Lower lobe of right lung (tissue), 2 donors: ENCODE results near the gene RAI14. TPM values are rescaled to one million over a fixed set of nuclear protein-coding genes. Genes with fewer than 3 reads are reported as not detected.

Experiments used
- ATAC-seq, 2 donors: fragments of 200-7000 bp; cut with Tn5 transposase; one replicate each; pipeline ENCODE4 v1.9.1; 2020 to 2022; ENCODE audit warnings: mild to moderate bottlenecking in 2 of 2, moderate library complexity in 2 of 2
- DNase-seq: peaks from one replicate; pipeline ENCODE4 v3.0.0-alpha.2; 2020
- H3K27ac ChIP-seq: fragments of 200-600 bp; one replicate; pipeline ENCODE4 v1.8.0; 2022
- H3K27me3 ChIP-seq: fragments of 200-600 bp; one replicate; pipeline ENCODE4 v1.8.0; 2022; ENCODE audit warnings: low read depth
- H3K36me3 ChIP-seq: fragments of 200-600 bp; one replicate; pipeline ENCODE4 v1.8.0; 2022; ENCODE audit warnings: mild to moderate bottlenecking
- H3K4me1 ChIP-seq: fragments of 200-600 bp; one replicate; pipeline ENCODE4 v1.8.0; 2022
- H3K4me3 ChIP-seq: fragments of 200-600 bp; one replicate; pipeline ENCODE4 v1.8.0; 2022; ENCODE audit warnings: mild to moderate bottlenecking
- H3K9me3 ChIP-seq: fragments of 200-600 bp; one replicate; pipeline ENCODE4 v1.8.0; 2022
- CTCF ChIP-seq: fragments of 200-600 bp; IDR thresholded peaks from one replicate; pipeline ENCODE4 v1.8.0; 2022; ENCODE audit warnings: antibody characterized with exemption, mild to moderate bottlenecking
- intact Hi-C: fragments of 100-400 bp; cut with DNase I; formaldehyde crosslinking; loops from one replicate; pipeline ENCODE4 v1.11.0; 2022
- total RNA-seq: library from RNA; stranded (reverse); fragmentation: NEBNext Ultra II Directional; extraction: Animal tissue kit (Norgen Biotek cat#: 25700); gene quantifications from one replicate; pipeline ENCODE4 v1.2.1, GENCODE V29; 2021
- donor health status: DM: no; HTN: yes; CAD: no; lungs with severe emphysema.

The RAI14 gene
- total RNA-seq, 1 donor from 2014 or later: 66.8 TPM

GRCh38 chr5:34813509-34813908 lies 157.4 kb downstream of the RAI14 start:
- ATAC-seq: no peak
- H3K36me3 ChIP-seq: peaks cover 47% of the 10 kb centered on the region

GRCh38 chr5:34817558-34818351 lies 161.6 kb downstream of the RAI14 start:
- Histone ChIP-seq H3K9me3 (no peaks in the 10 kb centered on the region), H3K36me3 (peaks cover 45% of the 10 kb centered on the region), H3K27ac (no peak overlapping the region), H3K4me1 (no peaks in the 10 kb centered on the region), H3K4me3 (no peak overlapping the region), H3K27me3 (no peaks in the 10 kb centered on the region)
- intact Hi-C loops: no loop called here
- DNase-seq: no peak
- ATAC-seq: no peak
- no peak for TF ChIP-seq CTCF

More at GRCh38 chr5:34813509-34813908, 157.4 kb downstream of the RAI14 start:
- intact Hi-C loops: no loop called here
- no peaks in the 10 kb centered on the region for H3K4me1 ChIP-seq
- no peak overlapping the region for H3K4me3 ChIP-seq
- no peak overlapping the region for H3K27ac ChIP-seq
- no peak for TF ChIP-seq CTCF
- no peaks in the 10 kb centered on the region for H3K9me3 ChIP-seq
- no peak for DNase-seq
- no peaks in the 10 kb centered on the region for H3K27me3 ChIP-seq

DNA sequence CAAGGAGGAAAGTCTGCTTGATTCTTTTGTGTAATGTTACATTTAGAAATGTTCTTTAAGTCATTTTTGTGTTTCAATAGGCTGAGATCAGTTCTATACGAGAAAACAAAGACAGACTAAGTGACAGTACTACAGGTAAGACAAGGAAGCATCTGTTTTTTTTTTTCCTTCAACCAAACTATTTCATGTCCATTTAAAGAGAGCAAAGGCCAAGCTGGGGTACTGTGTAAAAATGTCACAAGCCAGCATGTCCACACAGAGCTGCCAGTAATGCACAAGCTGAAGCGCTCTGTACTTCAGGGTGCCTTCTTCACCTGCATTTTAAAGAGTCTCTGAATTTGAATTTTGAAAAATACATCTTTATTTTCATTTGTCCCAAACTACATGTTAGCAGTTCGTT lies 162.6 kb downstream of the RAI14 start:
- Histone ChIP-seq H3K27ac (no peak overlapping the region), H3K36me3 (peaks cover 51% of the 10 kb centered on the region), H3K9me3 (no peaks in the 10 kb centered on the region), H3K4me1 (no peaks in the 10 kb centered on the region), H3K27me3 (no peaks in the 10 kb centered on the region), H3K4me3 (no peak overlapping the region)
- DNase-seq (no peak), ATAC-seq (no peak)
- intact Hi-C loops: no loop called here
- TF ChIP-seq CTCF: no peak

GRCh38 chr5:34820593-34820992 lies 164.5 kb downstream of the RAI14 start:
- Histone ChIP-seq H3K27ac (no peak overlapping the region), H3K36me3 (peaks cover 52% of the 10 kb centered on the region), H3K4me3 (no peak overlapping the region), H3K27me3 (no peaks in the 10 kb centered on the region), H3K9me3 (no peaks in the 10 kb centered on the region), H3K4me1 (no peaks in the 10 kb centered on the region)
- TF ChIP-seq CTCF: no peak
- no peak for DNase-seq
- ATAC-seq: no peak
- intact Hi-C loops: no loop called here

- intact Hi-C loops: no loop called here
- no peaks in the 10 kb centered on the region for H3K9me3 ChIP-seq
- no peak for DNase-seq
- ATAC-seq: no peak
- H3K4me1 ChIP-seq: no peaks in the 10 kb centered on the region
- H3K27me3 ChIP-seq: no peaks in the 10 kb centered on the region
- TF ChIP-seq CTCF: no peak
- no peak overlapping the region for H3K27ac ChIP-seq
- peaks cover 67% of the 10 kb centered on the region for H3K36me3 ChIP-seq
- no peak overlapping the region for H3K4me3 ChIP-seq
Observed at GRCh38 chr5:34822956-34823715, 167.0 kb downstream of the RAI14 start.
